GM12874 (cell line): ENCODE results near the gene MRPS10.

Experiments used
- TF ChIP-seq, protein P1 (sequence below): IDR thresholded peaks from 2 replicates; pipeline ENCODE4 v1.5.1; 2011; ENCODE audit warnings: low read depth, mild to moderate bottlenecking, control low read depth, low read length, moderate library complexity; ENCODE audit not compliant: insufficient read depth

MRPS10 gene

GRCh38 chr6:42201382-42201781 is 16.3 kb downstream of the MRPS10 start:
- TF ChIP-seq, protein P1, sequence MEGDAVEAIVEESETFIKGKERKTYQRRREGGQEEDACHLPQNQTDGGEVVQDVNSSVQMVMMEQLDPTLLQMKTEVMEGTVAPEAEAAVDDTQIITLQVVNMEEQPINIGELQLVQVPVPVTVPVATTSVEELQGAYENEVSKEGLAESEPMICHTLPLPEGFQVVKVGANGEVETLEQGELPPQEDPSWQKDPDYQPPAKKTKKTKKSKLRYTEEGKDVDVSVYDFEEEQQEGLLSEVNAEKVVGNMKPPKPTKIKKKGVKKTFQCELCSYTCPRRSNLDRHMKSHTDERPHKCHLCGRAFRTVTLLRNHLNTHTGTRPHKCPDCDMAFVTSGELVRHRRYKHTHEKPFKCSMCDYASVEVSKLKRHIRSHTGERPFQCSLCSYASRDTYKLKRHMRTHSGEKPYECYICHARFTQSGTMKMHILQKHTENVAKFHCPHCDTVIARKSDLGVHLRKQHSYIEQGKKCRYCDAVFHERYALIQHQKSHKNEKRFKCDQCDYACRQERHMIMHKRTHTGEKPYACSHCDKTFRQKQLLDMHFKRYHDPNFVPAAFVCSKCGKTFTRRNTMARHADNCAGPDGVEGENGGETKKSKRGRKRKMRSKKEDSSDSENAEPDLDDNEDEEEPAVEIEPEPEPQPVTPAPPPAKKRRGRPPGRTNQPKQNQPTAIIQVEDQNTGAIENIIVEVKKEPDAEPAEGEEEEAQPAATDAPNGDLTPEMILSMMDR = no peak

DNA sequence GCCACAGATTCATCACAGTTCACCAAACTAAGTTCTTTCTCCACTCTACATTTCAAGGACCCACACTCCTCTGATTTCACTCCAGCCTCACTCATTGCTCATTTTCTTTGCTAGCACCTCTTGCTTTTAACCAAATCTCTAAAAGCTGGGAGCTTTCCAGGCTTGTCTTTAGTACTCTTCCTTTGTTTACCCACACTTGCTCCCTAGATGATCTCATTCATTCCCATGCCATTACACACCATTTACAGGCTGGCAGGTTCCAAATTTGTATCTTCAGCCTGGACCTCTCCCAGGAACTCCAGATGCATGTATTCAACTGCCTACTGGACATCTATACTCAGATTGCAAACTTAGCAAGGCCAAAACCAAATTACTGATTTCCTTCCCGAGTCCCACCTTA is 17.6 kb downstream of the MRPS10 start:
- TF ChIP-seq, protein P1 = no peak

DNA sequence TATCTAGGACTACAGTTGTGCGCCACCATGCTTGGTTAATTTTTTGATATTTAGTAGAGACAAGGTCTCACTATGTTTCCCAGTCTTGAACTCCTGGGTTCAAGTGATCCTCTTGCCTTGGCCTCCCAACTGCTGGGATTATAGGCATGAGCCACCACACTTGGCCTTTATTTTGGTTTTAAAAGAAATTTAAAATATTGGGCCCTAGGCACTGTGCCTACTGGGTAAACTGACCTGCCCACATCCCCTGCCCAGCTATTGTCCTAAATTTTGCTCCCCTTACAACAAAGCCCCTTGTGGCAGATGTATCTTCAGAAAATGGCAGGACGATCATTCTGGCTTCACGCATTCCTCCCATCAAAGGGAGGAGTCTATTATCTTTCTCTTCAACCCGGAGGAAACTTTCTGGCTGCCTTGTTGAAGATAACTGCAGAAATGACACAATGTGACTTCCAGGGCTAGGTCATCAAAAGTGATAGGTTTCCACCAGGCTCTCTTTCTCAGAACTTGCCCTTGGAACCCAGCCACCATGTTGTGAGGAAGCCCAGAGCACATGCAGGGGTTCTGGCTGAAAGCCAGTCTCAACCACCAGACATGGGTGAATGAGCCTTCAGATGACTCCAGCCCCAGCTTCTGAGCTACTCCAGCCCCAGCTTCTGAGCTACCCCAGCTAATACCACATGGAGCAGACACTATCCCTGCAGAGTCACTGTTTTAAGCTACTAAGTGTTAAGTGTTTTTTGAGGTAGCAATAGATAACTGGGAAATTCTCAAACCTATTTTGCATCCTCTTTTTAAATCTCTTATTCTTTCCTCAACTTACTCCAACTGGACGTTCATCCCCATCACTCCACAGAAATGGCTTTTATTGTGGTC is 18.3 kb downstream of the MRPS10 start:
- TF ChIP-seq, protein P1 = no peak

DNA sequence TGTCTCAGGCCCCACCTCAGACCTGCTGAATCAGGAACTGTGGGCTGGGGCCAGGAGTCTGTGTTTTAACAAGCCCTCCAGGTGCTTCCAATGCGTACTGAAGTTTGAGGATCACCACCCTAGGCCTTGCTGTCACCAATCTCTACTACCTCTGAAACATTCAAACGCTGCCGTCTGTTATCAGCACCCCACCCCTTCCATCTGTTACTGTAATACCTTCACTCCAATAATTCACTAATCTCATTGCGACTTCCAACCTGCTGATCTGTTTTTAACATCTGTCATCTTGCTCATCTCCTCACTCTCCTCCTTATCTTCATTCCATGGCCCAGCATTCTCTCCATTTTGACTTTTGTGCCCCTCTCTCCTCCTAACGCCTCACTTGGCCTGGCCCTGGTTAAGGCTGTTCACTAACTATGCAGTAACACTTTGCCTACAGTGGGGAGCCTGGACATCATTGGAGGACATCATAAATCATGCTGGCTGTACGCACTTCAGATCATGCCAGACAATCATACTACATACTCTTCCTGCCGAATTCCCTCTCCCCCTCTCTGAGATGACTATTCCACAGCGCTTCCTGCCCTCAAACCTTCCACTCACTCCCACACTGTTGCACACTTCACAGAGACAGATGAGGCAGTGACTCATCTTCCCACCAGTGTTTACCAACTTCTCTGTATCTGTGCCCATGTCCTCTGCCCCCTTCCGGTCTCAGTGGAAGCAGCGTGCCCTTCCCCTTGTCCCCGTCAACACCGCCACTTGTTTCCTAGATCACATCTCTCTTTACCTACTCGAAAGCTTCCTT is 19.9 kb downstream of the MRPS10 start:
- TF ChIP-seq, protein P1 = no peak

- TF ChIP-seq, protein P1 = no peak
These were observed 22.2 kb downstream of the MRPS10 start for GRCh38 chr6:42195415-42195814.

- TF ChIP-seq, protein P1 = no peak
These were observed 23.6 kb downstream of the MRPS10 start for GRCh38 chr6:42194056-42194455.

- TF ChIP-seq, protein P1 = no peak
These were observed 24.2 kb downstream of the MRPS10 start for GRCh38 chr6:42193491-42193894.
